CD8-positive, alpha-beta memory T cell (primary cell): ENCODE measurements around the gene CCDC88B. TPM values are rescaled to one million over a fixed set of nuclear protein-coding genes. Genes with fewer than 3 reads are reported as not detected.

ENCODE experiments used
- CTCF ChIA-PET: fragments of 350-600 bp; sonication (Branson Sonifier 250); formaldehyde crosslinking; loops from one replicate; lab custom pipeline; 2021; ENCODE audit warnings: antibody characterized with exemption; lab: Charles Lee
- POLR2A ChIA-PET: fragments of 350-600 bp; sonication (Branson Sonifier 250); formaldehyde crosslinking; loops from one replicate; lab custom pipeline; 2021; ENCODE audit warnings: antibody characterized with exemption; lab: Charles Lee
- DNase-seq, 5 donors: peaks; one replicate each; pipeline versions ENCODE4 v3.0.0 to v3.0.0-alpha.2; 2020 to 2022; ENCODE audit warnings: mixed read lengths in 1 of 5
- H3K27ac ChIP-seq: one replicate; pipeline ENCODE4 v1.7.0; 2013; ENCODE audit warnings: low read depth, mild to moderate bottlenecking, low read length, moderate library complexity
- H3K27me3 ChIP-seq: 2 replicates; pipeline ENCODE4 v1.7.0; 2013; ENCODE audit warnings: low read length, mild to moderate bottlenecking; ENCODE audit not compliant: insufficient read depth, poor library complexity, severe bottlenecking
- H3K36me3 ChIP-seq: 2 replicates; pipeline ENCODE4 v1.7.0; 2013; ENCODE audit warnings: mild to moderate bottlenecking, low read length, moderate library complexity; ENCODE audit not compliant: insufficient read depth
- H3K4me1 ChIP-seq: 2 replicates; pipeline ENCODE4 v1.7.0; 2013; ENCODE audit warnings: mild to moderate bottlenecking, low read length, moderate library complexity; ENCODE audit not compliant: insufficient read depth
- H3K4me3 ChIP-seq: 2 replicates; pipeline ENCODE4 v1.7.0; 2013; ENCODE audit warnings: mild to moderate bottlenecking, low read length
- H3K9me3 ChIP-seq: 2 replicates; pipeline ENCODE4 v1.7.0; 2013; ENCODE audit warnings: mild to moderate bottlenecking, low read length
- H3K27ac Mint-ChIP-seq, 8 donors: one replicate each; pipeline ENCODE4 v1.8.0; 2020 to 2021; ENCODE audit warnings: mixed read lengths in 8 of 8, mild to moderate bottlenecking in 6 of 8, inconsistent platforms in 3 of 8, moderate library complexity in 3 of 8
- H3K27me3 Mint-ChIP-seq, 2 donors: one replicate each; pipeline ENCODE4 v1.8.0; 2020 to 2021; ENCODE audit warnings: mixed read lengths in 2 of 2, mild to moderate bottlenecking in 1 of 2, moderate library complexity in 1 of 2
- H3K36me3 Mint-ChIP-seq, 3 donors: one replicate each; pipeline ENCODE4 v1.8.0; 2020 to 2021; ENCODE audit warnings: mixed read lengths in 3 of 3, inconsistent platforms in 1 of 3, mild to moderate bottlenecking in 1 of 3
- H3K4me1 Mint-ChIP-seq, 3 donors: one replicate each; pipeline ENCODE4 v1.8.0; 2020 to 2021; ENCODE audit warnings: mixed read lengths in 3 of 3, inconsistent platforms in 1 of 3, mild to moderate bottlenecking in 1 of 3
- H3K4me3 Mint-ChIP-seq, 7 donors: one replicate each; pipeline ENCODE4 v1.8.0; 2020 to 2021; ENCODE audit warnings: mixed read lengths in 7 of 7, mild to moderate bottlenecking in 6 of 7, moderate library complexity in 4 of 7, inconsistent platforms in 2 of 7
- H3K9me3 Mint-ChIP-seq, 5 donors: one replicate each; pipeline ENCODE4 v1.8.0; 2020 to 2022; ENCODE audit warnings: mixed read lengths in 5 of 5, mild to moderate bottlenecking in 3 of 5, moderate library complexity in 2 of 5, inconsistent platforms in 1 of 5
- polyA plus RNA-seq: library from polyadenylated mRNA; unstranded; fragments of 300-500 nt; fragmentation: Illumina TruSeq; gene quantifications from one replicate; pipeline ENCODE4 v1.2.3, GENCODE V29; 2021
- total RNA-seq, 2 experiments: library from RNA; stranded (reverse); gene quantifications; one replicate each; pipeline ENCODE4 v1.2.3, GENCODE V29; 2021

Gene CCDC88B
- total and polyA plus RNA-seq, 3 experiments from 2014 or later, result 45.6 to 105 (median 101) TPM

- peak overlapping the region in 3 of 7 donors; percentile 12 to 24 (median 15) for H3K4me3 Mint-ChIP-seq
- H3K27me3 ChIP-seq, result peaks cover 5% of the 10 kb centered on the region
- no peak overlapping the region for H3K27ac ChIP-seq
- H3K4me1 Mint-ChIP-seq, result peaks cover 14 to 34% (median 19%) of the 10 kb centered on the region in 3 donors
- peaks cover 8 to 14% of the 10 kb centered on the region in 2 donors for H3K27me3 Mint-ChIP-seq
- DNase-seq, result no peak
- no peak overlapping the region for H3K4me3 ChIP-seq
- ChIA-PET POLR2A (interaction anchor here (0.5 kb wide), 1 partner anchor 1754 kb away, joined by 4 read pairs; no protein-coding TSS in a partner anchor), CTCF (interaction anchor here (0.7 to 1.2 kb wide), 2 partner anchors 98 to 1920 kb away, joined by 3 read pairs; no protein-coding TSS in a partner anchor)
- no peak overlapping the region for H3K27ac Mint-ChIP-seq
- H3K36me3 Mint-ChIP-seq, result no peaks in the 10 kb centered on the region
- H3K36me3 ChIP-seq, result no peaks in the 10 kb centered on the region
- H3K9me3 ChIP-seq, result no peaks in the 10 kb centered on the region
- H3K4me1 ChIP-seq, result peaks cover 5% of the 10 kb centered on the region
- peaks cover 0 to 2% (median 0%) of the 10 kb centered on the region in 5 donors for H3K9me3 Mint-ChIP-seq
Measured at GRCh38 chr11:64391839-64392238, 51.8 kb downstream of the CCDC88B start.

DNA sequence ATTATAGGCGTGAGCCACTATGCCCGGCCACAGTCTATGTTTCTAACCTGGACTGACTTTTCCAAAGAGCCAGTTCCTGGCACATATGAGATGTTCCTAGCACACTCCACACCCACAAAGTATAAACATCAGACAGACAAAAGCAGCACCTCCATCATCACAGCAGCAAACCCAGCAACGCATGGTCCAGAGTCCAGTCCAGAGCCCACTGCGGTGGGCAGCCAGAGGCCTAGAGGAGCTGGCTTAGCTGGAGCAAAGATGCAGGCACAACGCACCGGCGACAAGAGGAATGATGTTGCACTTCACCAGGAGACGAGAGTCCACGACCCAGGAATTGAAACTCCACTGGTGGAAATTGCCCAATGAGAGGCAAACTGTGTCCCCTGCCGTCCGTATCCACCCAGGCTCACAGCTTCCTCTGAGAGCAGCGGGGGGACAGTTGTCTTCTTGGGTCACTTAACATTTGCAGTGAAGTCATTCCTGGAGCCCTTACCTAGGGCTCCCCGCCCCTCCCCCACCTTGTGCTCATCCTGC lies 55.6 kb downstream of the CCDC88B start:
- no peak for DNase-seq
- H3K27me3 Mint-ChIP-seq, result peaks cover 10 to 21% of the 10 kb centered on the region in 2 donors
- H3K4me1 Mint-ChIP-seq, result peaks cover 4 to 19% (median 10%) of the 10 kb centered on the region in 3 donors
- Histone ChIP-seq H3K27ac (no peak overlapping the region), H3K36me3 (no peaks in the 10 kb centered on the region), H3K27me3 (peaks cover 5% of the 10 kb centered on the region), H3K4me1 (peaks cover 5% of the 10 kb centered on the region), H3K4me3 (no peak overlapping the region), H3K9me3 (no peaks in the 10 kb centered on the region)
- no peak overlapping the region for H3K4me3 Mint-ChIP-seq
- no peaks in the 10 kb centered on the region for H3K36me3 Mint-ChIP-seq
- ChIA-PET CTCF (no interaction called here), POLR2A (no interaction called here)
- H3K27ac Mint-ChIP-seq, result peak overlapping the region in 1 of 8 donors; percentile 19
- peaks cover 0 to 2% (median 0%) of the 10 kb centered on the region in 5 donors for H3K9me3 Mint-ChIP-seq

GRCh38 chr11:64396079-64396591 lies 56.1 kb downstream of the CCDC88B start:
- H3K27ac Mint-ChIP-seq, result no peak overlapping the region
- no peak for DNase-seq
- H3K4me1 ChIP-seq, result peaks cover 5% of the 10 kb centered on the region

GRCh38 chr11:64400102-64400501 lies 60.1 kb downstream of the CCDC88B start:
- no peak for DNase-seq
- Mint-ChIP-seq H3K27ac (no peak overlapping the region), H3K4me1 (no peaks in the 10 kb centered on the region), H3K4me3 (no peak overlapping the region), H3K36me3 (peaks cover 0 to 5% (median 0%) of the 10 kb centered on the region in 3 donors), H3K9me3 (peaks cover 0 to 7% (median 0%) of the 10 kb centered on the region in 5 donors), H3K27me3 (peaks cover 19 to 25% of the 10 kb centered on the region in 2 donors)
- Histone ChIP-seq H3K4me1 (no peaks in the 10 kb centered on the region), H3K27ac (no peak overlapping the region), H3K36me3 (no peaks in the 10 kb centered on the region), H3K9me3 (no peaks in the 10 kb centered on the region), H3K4me3 (no peak overlapping the region), H3K27me3 (peaks cover 5% of the 10 kb centered on the region)
- ChIA-PET CTCF (no interaction called here), POLR2A (no interaction called here)

More at GRCh38 chr11:64396079-64396591, 56.1 kb downstream of the CCDC88B start:
- ChIA-PET POLR2A (interaction anchor here (0.6 kb wide), 1 partner anchor 9 kb away, joined by 4 read pairs; no protein-coding TSS in a partner anchor), CTCF (interaction anchor here (0.9 kb wide), 1 partner anchor 17 kb away, joined by 3 read pairs; no protein-coding TSS in a partner anchor)
- Mint-ChIP-seq H3K4me3 (no peak overlapping the region), H3K4me1 (peaks cover 0 to 13% (median 7%) of the 10 kb centered on the region in 3 donors), H3K36me3 (no peaks in the 10 kb centered on the region), H3K27me3 (peaks cover 10 to 24% of the 10 kb centered on the region in 2 donors), H3K9me3 (no peaks in the 10 kb centered on the region)
- Histone ChIP-seq H3K36me3 (no peaks in the 10 kb centered on the region), H3K27me3 (peaks cover 5% of the 10 kb centered on the region), H3K4me3 (no peak overlapping the region), H3K9me3 (no peaks in the 10 kb centered on the region), H3K27ac (no peak overlapping the region)

GRCh38 chr11:64400667-64401066 lies 60.7 kb downstream of the CCDC88B start:
- Mint-ChIP-seq H3K4me3 (no peak overlapping the region), H3K27ac (no peak overlapping the region), H3K36me3 (peaks cover 0 to 5% (median 0%) of the 10 kb centered on the region in 3 donors), H3K9me3 (peaks cover 0 to 7% (median 0%) of the 10 kb centered on the region in 5 donors), H3K27me3 (peaks cover 15 to 21% of the 10 kb centered on the region in 2 donors), H3K4me1 (no peaks in the 10 kb centered on the region)
- POLR2A ChIA-PET, result no interaction called here
- Histone ChIP-seq H3K36me3 (no peaks in the 10 kb centered on the region), H3K4me1 (no peaks in the 10 kb centered on the region), H3K27me3 (peaks cover 5% of the 10 kb centered on the region), H3K9me3 (no peaks in the 10 kb centered on the region), H3K27ac (no peak overlapping the region), H3K4me3 (no peak overlapping the region)
- CTCF ChIA-PET, result no interaction called here
- no peak for DNase-seq

DNA sequence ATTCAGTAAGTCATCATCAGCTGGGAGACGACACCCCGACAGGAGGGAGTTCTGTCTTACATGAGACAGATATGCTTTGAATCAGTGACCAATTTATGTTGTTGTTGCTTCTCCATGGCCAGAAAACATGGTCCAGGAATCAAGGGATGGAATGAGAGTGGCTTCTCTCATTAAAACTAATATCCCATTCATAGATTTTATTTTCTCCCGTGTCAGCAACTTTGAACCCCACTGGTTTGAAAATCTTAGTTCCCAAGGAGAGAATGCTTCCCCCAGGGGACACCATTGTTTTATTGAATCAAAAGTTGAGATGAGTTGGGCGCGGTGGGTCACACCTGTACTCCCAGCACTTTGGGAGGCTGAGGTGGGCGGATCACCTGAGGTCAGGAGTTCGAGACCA lies 61.8 kb downstream of the CCDC88B start:
- no peak overlapping the region for H3K4me3 ChIP-seq
- H3K9me3 Mint-ChIP-seq, result peaks cover 0 to 7% (median 0%) of the 10 kb centered on the region in 5 donors
- H3K27me3 ChIP-seq, result no peaks in the 10 kb centered on the region
- H3K27ac ChIP-seq, result no peak overlapping the region
- H3K4me1 Mint-ChIP-seq, result no peaks in the 10 kb centered on the region
- H3K4me3 Mint-ChIP-seq, result no peak overlapping the region
- H3K4me1 ChIP-seq, result no peaks in the 10 kb centered on the region
- H3K9me3 ChIP-seq, result no peaks in the 10 kb centered on the region
- H3K36me3 Mint-ChIP-seq, result peaks cover 0 to 5% (median 0%) of the 10 kb centered on the region in 3 donors
- no peaks in the 10 kb centered on the region for H3K36me3 ChIP-seq
- no peak for DNase-seq
- H3K27me3 Mint-ChIP-seq, result peaks cover 14 to 17% of the 10 kb centered on the region in 2 donors
- POLR2A ChIA-PET, result no interaction called here
- CTCF ChIA-PET, result no interaction called here
- no peak overlapping the region for H3K27ac Mint-ChIP-seq

GRCh38 chr11:64403106-64403505 lies 63.1 kb downstream of the CCDC88B start:
- H3K27ac ChIP-seq, result no peak overlapping the region
- POLR2A ChIA-PET, result no interaction called here
- H3K4me1 ChIP-seq, result no peaks in the 10 kb centered on the region
- no peaks in the 10 kb centered on the region for H3K36me3 ChIP-seq
- DNase-seq, result no peak
- Mint-ChIP-seq H3K36me3 (peaks cover 0 to 5% (median 0%) of the 10 kb centered on the region in 3 donors), H3K27me3 (peaks cover 14 to 17% of the 10 kb centered on the region in 2 donors), H3K27ac (no peak overlapping the region), H3K4me1 (no peaks in the 10 kb centered on the region), H3K4me3 (no peak overlapping the region), H3K9me3 (peaks cover 0 to 7% (median 0%) of the 10 kb centered on the region in 5 donors)
- CTCF ChIA-PET, result no interaction called here
- no peaks in the 10 kb centered on the region for H3K27me3 ChIP-seq
- no peak overlapping the region for H3K4me3 ChIP-seq
- no peaks in the 10 kb centered on the region for H3K9me3 ChIP-seq

- DNase-seq, result no peak
- Mint-ChIP-seq H3K4me1 (no peaks in the 10 kb centered on the region), H3K9me3 (peaks cover 0 to 7% (median 0%) of the 10 kb centered on the region in 5 donors), H3K36me3 (peaks cover 0 to 5% (median 0%) of the 10 kb centered on the region in 3 donors), H3K4me3 (no peak overlapping the region), H3K27ac (no peak overlapping the region), H3K27me3 (peaks cover 10 to 16% of the 10 kb centered on the region in 2 donors)
- no peaks in the 10 kb centered on the region for H3K36me3 ChIP-seq
- H3K27me3 ChIP-seq, result no peaks in the 10 kb centered on the region
- H3K4me3 ChIP-seq, result no peak overlapping the region
- no peaks in the 10 kb centered on the region for H3K9me3 ChIP-seq
- ChIA-PET POLR2A (no interaction called here), CTCF (interaction anchor here (2.5 kb wide), 1 partner anchor 43 kb away, joined by 10 read pairs; no protein-coding TSS in a partner anchor)
- no peaks in the 10 kb centered on the region for H3K4me1 ChIP-seq
- H3K27ac ChIP-seq, result no peak overlapping the region
Measured at GRCh38 chr11:64406221-64406946, 66.4 kb downstream of the CCDC88B start.
